HL-60/S4 treated with phorbol 12-myristate 13-acetate at 8.2 ng/mL for 4 days and 3 days (cell line): Measurements from ENCODE around the gene SMG6.

Experiments used
- in situ Hi-C: fragments of 300-500 bp; cut with MboI; formaldehyde crosslinking; loops from 2 replicates; pipeline ENCODE4 v1.15.0; 2022; ENCODE audit warnings: low sequenced_read_pairs

Gene SMG6

DNA sequence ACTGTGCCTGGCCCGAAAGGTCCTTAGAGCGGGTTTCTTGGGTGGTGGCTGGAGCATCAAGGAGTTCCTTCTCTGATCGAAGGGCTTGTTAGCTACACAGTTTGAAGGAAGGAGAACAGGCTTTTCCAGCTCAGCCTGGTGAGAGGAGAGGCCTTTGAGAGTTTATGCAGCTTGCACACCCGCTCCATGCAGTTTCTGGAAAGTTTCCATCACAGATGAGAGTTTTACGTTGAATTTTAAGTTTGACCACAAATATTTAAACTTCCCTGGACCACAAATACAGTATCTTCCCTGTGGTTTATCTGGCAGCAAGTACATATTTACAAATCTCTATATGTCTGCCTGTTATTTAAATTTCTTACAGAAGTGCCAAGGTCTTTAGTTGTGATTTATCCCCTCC, 191.9 kb downstream of the SMG6 start:
- in situ Hi-C loops, result no loop called here

DNA sequence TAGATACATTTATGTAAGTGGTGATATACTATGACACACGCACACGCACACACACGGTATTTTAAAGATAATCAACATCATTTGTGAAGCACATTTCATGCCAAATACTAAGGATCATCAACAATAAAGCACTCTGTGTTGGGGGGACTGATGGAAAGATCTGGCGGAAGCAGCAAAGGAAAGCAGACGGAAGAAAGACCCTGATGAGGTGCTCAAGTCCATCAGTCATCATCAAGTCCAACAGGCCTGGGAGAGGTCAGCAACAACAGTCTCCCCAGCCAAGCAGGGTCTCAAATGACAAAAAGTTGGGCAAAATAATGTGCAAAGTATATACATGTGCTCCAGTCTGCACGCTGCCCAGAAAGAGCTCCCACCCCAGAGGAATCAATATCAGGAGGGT, 193.1 kb downstream of the SMG6 start:
- in situ Hi-C loops, result no loop called here

DNA sequence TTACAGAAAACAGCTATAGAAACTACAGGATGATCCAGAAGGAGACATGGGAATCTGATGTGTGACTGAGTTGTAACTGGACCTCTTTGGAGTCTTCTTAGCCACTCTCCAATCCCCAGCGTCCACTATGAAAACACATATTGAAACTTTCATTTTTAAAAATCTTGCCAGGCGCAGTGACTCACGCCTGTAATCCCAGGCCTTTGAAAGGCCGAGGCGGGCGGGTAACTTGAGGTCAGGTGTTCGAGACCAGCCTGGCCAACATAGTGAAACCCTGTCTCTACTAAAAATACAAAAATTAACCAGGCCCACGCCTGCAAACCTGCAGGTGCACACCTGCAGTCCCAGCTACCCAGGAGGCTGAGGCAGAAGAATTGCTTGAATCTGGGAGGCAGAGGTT, 195.4 kb downstream of the SMG6 start:
- in situ Hi-C loops, result no loop called here

DNA sequence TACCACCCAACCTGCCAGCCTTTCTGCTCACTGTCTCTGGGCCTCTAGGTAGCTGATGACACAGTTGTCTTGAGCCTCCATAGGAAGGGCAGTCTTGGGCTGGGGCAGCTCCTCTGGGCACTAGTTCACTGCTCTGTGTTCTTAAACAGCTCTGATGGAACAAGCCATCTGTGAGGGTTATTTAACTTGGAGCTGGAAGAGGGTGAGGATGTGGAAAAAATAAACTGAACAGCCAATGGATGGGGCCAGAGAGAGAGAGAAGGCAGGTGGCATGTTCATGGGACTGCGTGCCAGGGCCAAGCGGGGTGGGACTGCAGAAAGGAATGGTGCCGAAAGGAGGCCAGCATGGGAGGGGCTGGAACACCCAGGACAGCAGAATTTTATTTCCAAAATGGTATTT, 196.1 kb downstream of the SMG6 start:
- in situ Hi-C loops, result no loop called here

DNA sequence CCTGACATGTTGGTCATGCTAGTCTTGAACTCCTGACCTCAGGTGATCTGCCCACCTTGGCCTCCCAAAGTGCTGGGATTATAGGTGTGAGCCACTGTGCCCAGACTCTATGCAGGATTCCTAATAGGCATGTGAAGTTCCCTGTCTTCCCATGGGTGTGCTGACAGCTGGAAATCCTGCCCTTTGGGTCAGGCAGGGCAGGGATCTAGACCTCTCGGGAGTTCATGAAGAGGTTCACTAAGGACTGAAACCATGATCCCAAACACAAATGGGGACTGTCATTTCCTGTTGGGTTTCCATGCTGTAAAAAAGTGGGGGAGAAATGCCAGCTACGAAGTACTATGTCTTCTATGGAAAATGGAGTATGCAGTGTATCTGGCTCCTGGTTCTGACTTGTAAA, 196.5 kb downstream of the SMG6 start:
- in situ Hi-C loops, result no loop called here

DNA sequence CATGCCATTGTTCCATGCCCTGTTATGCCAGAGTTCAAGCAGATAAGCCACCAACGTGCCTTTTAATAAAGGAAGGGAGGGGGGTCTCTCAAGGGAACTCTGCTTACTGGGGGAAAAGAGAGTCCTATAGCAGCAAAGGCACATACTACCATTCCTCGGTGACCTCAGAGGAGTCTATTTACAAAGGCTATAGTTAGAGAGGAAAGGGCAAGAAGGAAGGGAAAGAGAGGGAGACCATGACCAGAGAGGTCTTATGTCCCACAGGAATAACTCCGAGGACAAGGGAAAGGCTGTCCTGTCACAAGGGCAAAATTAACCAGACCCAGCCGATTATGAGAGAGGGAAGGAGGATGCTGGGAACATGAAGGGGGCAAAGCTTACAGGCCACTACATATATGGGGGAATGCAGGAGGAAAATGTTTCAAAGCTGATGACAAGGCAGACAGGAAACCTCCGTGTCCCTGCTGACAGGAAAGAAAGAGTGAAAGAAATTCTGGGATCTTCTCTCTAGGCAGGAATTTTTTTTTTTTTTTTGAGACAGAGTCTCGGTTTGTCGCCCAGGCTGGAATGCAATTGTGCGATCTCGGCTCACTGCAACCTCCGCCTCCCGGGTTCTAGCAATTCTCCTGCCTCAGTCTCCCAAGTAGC, 197.2 kb downstream of the SMG6 start:
- in situ Hi-C loops, result no loop called here

DNA sequence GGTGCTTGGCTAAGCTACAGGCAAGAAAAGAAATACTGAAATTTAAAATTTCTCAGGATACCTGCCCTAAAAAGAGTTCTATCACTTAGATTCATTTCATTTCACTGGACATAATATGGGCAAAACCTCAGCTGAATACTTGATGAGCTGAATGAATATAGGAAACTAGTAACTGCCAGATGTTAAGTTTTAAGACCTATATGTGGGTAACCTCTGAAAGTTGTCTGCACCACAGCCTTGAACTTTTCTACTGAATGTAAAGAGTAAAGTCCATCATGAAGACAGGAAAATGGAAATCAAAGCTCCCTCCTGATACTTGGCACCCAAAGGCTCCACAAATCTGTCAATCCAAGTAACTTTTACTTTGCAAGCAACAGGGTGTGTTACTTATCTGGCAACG, 197.9 kb downstream of the SMG6 start:
- in situ Hi-C loops, result no loop called here

DNA sequence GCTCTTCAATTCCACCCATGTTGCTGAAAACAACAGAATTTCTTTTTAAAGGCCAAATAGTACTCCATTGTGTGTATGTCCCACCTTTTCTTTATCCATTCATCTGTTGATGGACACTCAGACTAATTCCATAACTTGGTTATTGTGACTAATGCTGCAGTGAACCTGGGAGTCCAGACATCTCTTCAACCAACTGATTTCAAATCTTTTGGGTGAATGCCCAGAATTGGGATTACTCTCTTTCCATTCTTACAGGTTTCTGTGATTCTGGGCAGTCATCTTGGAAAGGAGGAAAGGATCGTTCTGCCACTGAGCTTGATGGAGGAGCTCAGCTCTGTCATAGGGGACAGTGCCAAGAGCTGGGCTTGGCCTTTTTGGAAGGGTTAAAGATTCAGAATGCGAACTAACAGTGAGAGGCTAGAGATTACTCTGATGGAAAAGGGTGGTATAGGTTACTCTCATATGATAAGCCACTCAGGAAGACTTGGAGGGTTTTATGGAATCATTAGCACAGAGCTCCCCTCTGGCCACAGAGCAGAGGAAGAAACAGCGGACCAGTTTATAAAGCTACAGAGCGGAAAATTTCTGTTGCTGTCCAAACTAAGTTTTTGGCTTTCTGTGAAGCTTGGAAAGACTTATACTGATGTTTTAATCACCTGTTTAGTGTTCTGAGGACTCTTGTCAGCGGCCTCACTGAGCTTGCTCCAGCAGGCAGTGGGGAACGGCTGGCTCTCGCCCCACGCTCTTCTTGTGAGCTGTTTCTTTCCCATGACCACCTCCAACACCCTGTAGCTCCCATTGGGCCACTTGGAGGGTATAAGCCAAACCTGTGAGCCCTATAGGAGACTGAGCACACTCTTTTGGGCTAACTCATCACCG, 200.4 kb downstream of the SMG6 start:
- in situ Hi-C loops, result no loop called here

DNA sequence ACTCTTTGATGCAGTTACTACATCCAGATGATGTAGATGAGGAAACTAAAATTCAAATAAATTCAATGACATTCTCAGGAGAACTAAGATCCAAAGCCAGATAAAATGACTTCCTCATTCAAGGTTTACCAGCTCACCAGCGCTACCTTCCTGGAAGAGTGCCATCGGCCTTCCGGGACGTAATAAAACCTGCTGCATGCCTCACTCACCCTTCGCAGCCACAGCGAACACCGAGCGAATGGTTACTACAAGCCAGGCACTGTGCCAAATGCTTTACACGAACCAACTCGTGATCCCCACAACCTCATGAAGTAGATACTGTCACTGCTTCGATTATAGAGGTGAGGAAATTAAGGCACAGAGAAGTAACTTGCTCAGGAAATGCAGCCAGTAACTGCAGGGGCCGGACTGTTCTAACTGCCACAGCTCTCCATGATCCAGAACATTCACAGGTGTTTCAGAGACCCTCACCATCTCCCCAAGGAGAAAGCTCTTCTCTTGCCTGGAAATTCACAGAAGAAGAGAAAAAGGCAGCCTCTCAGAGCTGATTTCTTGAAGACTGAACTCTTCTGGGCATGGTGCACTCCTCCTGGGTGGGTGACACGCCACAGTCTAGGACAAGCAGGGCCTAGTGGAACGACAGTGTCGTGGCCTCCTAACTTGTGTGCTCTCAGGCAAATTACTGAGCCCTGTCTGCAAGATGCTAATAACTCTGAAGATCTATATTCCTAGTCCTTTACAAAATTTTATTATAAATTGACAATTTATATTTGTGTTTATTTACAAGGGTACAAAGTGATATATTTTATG, 201.9 kb downstream of the SMG6 start:
- in situ Hi-C loops, result no loop called here

DNA sequence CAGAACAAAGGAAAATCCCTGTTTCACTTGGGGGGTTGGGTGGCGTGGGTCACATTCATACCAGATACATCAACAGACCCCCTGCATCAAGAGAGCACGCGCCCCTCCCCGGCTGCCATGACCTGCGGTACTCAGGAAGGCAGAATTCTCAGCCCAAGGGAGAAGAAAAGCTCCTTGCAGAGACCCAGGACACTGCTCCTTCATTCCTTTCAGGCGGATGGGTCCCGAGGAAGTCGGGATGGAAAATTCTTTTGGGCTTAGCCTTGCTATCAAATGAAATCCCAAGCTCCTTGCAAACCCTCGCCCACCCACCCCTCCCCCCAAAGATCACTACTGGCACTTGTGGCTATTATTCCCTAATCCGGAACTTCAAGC, 208.1 kb downstream of the SMG6 start:
- in situ Hi-C loops, result no loop called here

DNA sequence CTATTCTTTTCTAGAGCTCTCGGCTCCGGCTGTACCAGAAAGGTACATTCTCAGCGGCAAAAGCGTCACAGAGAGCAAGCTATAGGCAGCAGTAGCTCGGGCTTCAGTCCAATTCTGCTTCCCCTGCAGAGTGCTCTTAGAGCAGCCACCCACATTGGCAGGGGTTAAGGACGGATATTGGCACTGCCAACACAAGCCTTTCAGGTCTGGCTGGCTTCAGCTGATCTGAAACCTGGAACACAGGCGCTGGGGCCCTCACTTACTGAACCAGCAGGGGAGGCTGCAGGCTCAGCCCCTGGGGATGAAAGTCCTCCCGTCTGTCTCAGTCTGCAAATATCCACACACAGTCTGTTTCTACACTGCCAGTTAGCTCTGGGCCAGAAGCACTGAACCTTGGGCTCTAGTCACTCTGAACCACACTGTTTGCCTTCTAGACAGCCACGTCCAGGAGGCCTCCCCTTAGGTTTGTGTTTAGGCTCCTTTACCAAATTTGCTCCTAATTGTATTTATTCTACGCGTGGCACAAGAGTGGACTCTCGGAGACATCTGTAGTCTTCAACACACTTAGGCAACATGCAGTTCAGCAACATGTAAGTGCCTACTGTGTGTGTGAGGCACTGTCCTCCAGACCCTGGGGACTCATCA, 208.6 kb downstream of the SMG6 start:
- in situ Hi-C loops, result no loop called here

DNA sequence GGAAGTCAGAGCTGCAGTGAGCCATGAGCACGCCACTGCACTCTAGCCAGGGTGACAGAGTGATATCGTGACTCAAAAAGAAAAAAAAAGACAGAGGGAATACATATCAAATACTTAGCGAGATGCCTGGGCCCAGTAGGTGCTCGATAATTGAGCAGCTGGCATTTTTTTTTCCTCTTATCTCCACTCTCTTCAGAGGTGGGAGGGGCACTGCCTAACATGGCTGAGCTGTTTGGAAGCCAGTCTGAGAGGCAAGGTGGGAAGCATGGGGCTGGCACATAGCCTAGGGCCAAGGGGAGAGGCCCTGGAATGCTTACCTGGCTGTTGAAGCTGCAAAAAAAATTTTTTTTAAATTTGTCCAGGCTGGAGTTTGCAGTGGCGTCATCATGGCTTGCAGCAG, 210.2 kb downstream of the SMG6 start:
- in situ Hi-C loops, result no loop called here

DNA sequence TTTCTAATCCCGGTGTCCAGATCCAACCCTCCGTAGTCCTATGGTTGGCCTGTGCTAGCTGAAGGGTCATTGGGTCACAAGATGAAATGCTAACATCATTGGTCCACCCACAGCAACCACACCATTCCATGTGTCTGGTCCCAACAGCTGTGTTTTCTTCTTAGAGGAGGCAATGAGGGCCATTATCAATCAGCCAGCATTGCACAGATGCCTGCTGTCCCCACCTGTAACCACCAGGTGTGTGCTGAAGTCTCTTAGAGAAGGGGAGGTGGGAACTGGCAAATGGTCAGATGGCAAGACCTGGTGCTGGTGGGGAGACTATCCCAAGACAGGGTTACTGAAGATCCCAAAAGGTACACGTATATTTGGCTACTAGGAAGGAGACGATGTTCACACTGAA, 211.3 kb downstream of the SMG6 start:
- in situ Hi-C loops, result no loop called here

DNA sequence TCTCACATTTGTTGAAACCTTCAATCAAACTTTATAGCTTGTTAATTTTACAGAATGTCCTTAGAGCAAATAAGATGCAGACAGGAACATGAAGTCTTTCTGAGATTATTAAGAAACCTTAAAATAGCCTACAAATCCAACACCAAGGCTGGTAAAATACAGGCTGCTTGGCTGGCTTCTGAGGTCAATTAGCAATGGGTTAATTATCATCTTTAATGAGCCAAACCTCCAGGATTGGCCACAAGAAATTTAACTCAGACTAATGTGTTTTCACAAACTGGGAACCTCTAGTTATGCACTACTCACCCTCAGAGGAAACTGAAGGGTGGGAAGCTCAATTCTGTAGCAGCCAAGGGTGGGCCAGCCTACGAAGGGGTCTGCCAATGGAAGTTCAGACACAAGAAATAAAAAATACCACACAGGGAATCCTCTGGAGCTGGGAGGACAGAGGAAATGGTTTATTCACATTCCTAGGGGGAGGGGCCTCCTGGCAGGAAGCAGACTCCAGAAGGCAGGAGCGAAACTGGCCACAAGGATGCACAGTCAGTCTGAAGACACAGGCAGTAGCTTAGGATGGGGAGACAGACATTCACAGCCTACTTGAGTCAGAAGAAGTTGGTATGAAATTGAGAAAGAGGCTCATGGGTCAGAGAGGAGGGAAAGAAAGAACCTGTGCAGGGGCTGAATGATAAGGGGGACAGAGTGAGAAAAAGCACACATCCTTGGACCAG, 212.6 kb downstream of the SMG6 start:
- in situ Hi-C loops, result no loop called here

DNA sequence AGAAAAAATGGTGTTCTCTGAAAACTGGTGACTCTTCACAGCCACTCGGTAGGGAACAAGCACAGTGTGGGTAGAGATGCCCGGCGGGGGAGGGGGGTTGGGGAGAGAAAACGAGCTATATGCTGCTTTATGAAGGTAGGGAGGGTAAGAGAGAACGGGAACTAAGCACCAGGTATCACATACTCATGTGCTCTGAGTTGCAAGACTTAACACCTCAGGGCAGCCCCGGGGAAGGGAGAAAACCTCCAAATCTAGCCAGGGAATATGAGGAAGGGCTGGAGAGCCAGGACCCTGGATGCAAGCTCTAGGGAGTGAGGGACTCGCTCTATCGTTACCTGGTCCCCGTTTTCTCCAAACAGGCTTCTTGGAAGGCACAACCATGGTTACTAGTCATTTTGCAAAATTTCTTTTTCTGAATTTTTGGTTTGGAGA, 213.4 kb downstream of the SMG6 start:
- in situ Hi-C loops, result no loop called here

DNA sequence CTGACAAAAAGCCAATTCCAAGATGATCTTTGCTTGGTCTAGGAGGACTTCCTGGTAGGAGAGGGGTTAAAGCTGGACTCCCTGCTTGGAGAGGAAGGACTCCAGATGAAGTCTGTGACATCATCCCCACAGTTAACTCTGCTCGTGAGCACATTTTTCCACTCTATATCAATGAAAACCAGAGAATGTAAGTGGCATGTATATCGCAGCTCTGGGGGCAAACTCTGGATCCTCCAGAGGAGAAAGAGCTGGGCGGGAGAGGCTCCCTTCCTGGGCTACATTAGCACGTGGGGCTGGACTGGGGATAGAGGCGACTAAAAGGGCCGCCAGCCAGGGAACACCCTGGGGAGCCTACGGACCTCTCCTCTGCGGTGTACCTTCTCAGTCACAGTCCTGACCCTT, 214.6 kb downstream of the SMG6 start:
- in situ Hi-C loops, result no loop called here

DNA sequence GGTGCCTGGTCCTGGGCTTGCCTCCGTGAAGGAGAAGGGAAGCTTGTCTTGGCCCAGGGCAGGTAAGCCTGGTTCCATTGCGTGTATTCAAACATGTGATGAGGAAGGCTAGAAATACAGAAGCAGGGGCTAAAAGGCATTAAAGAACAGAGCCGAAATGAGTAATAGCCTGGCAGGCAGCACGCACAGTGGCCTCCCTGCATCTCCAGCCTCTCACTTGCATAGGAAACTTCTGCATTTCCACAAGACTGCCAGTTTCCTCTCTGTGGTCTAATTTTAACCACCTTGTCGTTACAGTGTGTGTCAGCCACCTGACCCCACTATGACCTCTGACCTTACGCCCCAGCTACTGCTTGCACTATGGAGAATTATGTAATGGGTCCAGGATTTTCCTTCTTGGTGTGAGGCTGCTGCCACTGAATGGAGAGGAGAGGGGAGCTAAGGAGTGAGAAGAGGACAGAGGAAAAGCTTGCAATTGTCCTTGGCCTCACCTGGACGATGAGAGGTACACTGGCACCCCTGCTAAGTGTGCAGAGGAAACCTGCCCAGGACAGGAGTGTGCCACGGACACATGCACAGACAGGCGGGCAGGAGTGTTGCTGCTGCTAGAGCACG, 215.9 kb downstream of the SMG6 start:
- in situ Hi-C loops, result no loop called here

DNA sequence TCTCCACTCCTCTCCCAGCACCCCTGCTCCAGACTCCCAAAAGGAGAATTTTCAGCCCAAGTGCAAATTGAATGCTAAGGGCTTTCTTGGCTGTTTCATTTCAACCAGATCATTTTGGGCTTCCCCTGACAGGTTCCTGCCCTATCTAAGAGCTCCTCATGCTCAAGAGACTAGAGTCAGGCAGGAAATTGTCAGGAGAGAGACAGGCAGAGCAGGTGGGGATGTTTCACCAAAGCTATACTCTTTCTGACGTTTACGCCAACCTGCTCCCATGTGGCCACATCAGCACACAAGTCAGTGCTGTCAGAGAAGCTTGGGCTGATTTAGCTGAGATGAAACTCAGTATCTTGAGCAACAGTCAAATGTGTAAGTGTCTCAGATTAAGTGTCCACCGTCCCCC, 217.3 kb downstream of the SMG6 start:
- in situ Hi-C loops, result no loop called here

DNA sequence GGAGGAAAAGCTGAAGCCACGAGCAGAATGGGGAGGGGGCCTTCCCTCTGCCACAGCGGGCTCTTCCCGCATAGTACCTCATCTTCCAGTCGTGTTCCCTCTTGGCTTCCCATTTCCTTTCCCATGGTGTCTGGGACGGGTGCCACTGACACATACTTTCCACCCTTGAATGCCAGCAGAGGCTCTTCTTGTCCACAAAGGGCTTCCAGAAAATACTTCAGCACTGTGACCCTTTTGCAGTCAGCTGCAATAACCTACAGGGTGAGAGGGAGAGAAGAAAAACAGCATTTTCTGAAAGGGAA, 218.0 kb downstream of the SMG6 start:
- in situ Hi-C loops, result no loop called here
